Renal pelvis (tissue), 4 donors: ENCODE measurements around the gene RXRA. TPM values are rescaled to one million over a fixed set of nuclear protein-coding genes. Genes with fewer than 3 reads are reported as not detected.

ENCODE experiments used
- DNase-seq: peaks from one replicate; pipeline ENCODE4 v3.0.0-alpha.2; 2013
- polyA plus RNA-seq, 3 donors: library from polyadenylated mRNA; unstranded; fragments of 120-200 nt; gene quantifications; one replicate each; pipeline ENCODE4 v1.2.1, GENCODE V29; 2013; ENCODE audit not compliant: insufficient read length in 3 of 3

The RXRA gene
- polyA plus RNA-seq, 3 donors: 49.9 to 54.8 (median 53.8) TPM

DNA sequence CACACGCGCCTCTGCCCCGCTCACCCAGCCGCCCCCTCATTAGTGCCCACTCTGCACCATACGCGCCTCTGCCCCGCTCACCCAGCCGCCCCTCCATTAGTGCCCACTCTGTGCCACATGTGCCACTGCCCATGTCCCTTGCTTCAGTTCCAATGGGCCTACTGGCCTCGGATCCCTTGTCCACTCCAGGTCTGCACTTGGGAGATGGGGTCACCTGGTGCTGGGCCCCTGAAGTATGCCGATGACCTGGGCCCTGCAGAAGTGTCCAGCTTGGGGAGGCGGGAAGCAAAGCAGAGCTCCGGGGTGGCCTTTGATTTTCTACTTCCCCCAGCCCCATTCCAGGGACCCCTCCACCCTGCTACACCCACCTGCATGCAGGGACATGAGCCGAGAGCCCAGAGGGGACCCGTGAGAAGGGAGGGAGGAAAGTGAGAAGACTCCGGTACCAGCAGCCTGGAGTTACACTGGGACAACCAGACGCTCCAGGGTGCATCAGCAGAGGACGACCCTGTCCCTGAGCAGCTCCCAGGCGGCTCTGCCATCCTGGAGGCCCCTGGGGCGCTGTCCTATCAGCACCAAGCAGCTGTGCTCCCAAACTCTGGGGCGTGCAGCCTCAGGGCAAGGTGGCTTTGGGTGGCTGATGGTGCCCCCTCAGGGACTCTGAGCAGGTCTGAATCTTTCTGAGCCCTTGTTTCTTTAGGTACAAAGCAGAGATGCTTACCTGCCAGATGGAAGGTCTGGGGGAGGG is 140.8 kb downstream of the RXRA start:
- no peak for DNase-seq

DNA sequence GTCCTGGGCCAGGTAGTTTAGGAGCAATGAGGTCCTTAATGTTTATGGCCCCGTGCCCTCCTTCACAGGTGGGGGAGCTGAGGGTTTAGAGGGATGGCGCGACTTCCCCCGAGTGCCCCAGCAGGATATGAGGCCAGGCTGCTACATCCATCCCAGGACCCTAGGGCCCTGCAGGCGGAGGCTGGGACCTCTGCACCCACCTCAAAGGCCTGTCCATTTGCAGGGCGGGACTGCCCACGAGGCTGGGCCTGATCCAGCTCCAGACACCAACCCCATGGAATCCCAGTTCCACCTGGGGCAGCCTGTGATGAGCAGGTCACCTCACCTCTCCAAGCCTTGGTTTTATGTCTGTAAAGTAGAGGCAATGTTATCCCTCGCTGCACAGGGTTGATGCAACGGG is 142.1 kb downstream of the RXRA start:
- no peak for DNase-seq

DNA sequence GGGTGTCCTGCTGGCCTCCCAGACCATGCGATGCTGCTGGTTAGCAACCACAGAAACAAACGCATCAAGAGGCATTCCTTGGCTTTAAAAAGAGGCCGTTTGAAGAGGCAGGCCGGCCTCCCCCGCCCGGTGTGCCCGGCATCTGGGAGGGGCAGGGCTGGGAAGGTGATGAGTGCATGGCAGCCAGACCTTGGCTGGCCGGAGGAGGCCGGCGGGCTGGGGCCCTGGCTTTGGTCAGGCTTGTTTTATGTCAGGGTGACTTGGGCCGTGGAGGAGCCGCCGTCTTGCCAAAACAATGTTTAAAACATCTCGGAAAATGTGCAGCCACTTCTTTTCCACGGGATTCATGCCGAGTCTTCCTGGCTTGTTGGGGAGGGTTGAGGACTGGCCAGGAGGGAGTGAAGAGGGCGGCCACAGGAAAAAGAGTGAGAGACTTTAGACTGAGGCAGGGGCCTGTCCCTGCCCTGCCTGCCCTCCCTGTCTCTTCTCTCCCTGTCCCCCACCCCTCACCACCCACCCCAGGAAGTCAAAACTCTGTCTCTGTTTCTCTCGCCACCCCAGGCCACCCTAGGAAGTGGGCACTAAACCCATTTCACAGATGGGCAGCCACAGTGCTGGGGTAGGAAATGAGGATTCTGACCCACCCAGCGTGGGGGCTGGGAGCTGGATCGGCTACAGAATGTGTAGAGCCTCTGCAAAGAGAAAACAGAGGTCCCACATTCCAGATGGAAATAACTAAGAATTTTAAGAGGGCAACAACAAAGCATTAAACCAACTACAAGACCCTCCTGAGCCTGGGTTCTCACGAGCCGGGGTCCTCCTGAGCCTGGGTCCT is 143.0 kb downstream of the RXRA start:
- DNase-seq: no peak

DNA sequence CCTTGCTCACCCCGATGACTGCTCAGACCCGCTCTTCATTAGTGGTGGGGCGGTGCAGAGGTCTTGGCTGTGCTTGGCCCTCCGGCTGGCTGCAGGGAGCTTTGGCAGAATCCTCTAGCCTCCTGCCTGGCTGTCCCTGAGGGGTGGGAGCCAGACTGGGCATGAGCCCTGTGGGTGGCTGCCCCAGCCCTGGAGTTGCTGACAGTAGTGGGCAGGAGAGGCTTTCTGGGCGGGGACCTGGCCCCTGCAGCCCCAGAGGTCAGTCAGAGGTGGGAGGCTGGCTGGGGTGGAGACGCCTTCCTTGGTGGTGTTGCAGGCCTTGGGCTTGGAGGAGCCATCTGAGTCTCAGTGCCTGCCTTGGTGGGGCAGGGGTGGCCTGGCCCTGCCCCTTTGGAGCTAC is 146.0 kb downstream of the RXRA start:
- no peak for DNase-seq

DNA sequence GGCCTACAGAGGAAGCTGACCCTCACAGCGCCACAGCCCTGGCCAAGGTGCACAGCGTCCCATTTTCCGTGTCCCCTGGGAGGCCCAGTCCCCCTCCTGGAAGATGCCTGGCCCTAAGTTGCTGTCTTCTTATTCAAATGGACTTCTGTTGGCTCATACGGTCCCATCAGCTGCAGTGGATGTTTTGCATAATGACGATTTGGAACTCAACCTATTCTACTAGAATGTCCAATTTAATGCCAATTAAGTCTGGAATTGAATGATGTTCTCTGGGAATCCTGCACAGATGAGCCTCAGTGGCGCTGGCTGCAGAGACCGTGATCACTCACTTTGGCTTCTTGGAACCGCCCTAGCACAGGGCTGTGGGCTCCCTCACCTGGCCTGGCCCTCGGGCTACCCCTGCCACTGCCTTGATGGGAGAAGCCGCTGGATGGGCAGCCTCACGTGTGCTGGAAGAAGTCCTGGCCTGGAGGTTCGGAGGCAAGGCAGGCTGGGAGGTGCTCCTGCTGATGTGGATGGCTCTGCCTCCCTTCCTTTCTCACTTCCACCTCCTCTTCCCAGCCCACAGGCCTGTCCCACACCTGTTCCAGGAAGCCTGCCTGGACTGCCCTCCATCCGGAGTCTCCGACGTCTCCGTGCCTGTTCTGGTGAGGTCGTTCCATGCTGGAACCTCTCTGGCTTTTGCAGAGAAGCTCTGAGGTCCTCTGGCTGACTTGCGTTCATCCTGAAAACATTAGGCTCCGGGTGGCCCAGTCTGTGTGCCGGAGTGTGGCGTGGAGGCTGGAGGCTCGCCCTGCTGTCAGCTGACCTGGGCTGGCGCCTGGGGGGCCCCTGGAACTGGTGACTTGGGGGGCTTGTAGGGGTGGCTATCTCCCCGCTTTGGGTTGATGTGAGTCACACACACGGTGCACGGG is 147.1 kb downstream of the RXRA start:
- DNase-seq: no peak

DNA sequence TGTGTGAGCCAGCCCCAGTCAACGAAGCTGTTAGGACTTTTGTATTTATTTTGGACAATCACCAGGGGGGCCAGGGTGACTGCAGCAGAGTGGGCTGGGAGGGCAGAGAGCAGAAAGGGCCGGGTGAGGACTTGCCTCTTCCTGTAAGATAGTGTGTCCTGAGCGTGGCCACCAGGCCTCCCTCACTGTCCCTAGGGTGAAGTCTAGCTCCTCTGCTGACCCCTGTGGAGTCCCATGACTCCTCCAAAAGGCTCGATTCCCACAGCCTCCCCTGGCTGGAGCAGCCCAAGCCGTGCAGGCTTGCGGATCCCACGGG is 147.8 kb downstream of the RXRA start:
- no peak for DNase-seq

DNA sequence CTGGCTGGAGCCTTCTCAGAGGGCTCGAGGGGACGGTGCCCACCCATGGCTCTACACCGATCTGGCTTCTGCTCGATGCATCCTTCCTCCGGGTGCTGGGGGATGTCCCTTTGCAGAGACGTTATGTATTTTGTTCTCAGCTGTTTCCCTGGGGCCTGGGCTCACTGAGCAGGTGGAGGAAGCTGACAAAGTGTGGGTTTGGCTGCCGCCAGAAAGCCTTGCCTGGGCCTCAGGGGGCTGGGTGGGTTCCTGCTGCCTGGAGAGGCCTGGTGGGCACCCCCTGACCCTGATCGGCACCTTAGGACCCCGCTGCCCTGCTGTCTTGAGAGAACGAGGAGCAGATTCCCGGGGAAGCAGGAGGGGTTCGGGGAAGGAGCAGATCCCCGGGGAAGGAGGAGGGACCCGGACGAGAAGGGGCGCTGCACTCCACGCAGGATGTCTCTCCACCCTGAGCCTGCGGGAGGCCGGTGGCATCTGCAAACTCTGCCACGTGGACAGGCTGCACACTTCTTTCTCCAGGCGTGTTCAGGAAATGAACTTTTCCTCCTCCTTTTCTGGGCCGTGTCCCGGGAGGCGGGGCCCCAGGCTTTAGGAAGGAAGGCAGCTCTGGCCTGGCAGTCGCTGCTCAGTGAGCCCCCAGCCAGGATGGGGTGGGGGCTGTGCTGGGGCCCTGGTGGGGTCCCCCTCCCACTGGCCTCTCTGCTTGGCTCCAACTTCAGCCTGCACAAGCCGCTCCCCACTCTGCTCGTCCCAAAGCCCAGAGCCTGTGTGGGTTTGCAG is 148.9 kb downstream of the RXRA start:
- no peak for DNase-seq

DNA sequence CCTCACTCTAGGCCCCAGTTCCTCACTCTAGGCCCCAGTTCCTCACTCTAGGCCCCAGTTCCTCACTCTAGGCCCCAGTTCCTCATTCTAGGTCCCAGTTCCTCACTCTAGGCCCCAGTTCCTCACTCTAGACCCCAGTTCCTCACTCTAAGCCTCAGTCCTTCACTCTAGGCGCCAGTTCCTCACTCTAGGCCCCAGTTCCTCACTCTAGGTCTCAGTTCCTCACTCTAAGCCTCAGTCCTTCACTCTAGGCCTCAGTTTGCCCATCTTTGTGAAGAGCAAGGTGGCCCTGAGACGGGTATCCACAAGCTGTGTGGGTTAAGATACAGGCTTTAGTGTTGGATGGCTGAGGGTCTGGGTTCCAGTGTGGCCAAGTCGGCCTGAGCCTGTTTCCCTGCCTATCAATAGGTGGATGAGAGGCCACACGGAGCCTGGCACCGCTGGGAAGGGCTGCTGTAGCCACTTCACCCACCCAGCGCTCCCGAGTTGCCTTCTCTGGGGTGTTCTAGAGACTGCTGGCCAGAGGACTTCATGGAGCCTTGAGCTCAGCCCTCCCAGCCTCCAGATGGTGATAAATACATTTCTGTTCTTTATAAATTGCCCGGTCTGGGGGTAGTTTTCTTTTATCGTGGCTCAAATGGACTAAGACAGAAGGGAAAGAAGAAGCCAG is 150.2 kb downstream of the RXRA start:
- no peak for DNase-seq

DNA sequence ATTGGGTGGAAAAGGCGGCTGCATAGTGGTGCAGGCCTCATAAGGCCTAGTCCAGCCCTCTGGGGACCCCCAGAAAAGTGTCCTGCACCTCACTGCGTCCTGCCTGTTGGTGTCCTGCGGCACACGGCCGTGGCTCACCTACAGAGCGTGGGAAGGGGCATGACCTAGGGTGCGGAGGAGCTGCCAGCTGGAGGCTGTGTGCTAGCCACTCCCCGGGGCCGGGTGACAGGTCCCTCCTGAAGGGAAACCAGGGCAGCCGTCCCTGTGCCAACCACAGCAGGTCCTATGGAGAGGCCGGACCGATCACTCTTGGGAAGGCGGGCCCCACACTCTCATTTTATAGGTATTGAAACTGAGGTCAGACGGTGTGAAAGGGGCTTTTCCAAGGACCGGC is 150.7 kb downstream of the RXRA start:
- DNase-seq: no peak

DNA sequence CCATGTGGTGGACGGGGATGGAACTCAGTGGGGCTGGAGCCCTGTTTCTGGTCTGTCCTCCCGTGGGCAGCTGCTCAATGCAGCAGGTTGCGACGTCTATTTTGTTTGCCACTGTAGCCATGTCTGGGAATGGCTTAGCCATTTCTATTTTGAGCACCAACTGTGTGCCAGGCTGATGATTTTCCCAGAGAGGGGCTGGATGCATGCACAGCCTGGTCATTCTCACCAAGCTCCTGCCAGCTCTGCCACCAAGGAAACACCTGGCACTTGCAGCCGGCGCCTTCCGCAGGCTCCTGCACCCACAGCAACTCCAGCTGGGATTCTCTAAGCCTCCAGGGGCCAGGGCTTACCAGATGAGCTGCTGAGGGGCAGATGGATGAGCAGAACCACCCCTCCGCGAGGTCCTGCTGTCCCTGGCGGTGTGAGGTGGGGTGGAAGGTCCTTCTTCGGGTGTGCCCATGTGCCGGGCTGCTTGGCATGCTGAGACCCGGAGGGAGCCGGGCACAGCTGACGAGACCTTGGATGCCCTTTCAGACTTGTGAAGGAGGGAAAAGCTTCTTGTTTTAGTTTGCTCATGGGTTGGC is 151.2 kb downstream of the RXRA start:
- DNase-seq: no peak

DNA sequence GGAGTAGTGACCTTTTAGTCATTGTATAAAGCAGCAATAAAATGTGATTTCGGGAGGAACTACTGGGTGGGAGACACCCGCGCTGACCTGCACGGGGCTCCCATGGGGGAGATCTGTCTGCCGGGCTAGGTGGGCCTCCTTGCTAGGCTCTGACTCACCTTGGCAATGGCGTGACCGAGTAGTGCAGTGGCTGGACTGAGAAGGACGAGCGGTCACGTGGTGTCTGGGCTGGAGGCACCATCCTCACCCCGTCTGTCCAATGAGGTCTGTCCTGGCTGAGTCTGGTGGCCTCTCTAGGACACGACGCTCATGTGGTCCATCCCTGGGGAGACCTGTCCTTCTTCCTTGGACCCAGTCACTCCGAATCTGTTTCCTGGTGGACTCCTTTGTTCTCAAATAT is 151.7 kb downstream of the RXRA start:
- no peak for DNase-seq

DNA sequence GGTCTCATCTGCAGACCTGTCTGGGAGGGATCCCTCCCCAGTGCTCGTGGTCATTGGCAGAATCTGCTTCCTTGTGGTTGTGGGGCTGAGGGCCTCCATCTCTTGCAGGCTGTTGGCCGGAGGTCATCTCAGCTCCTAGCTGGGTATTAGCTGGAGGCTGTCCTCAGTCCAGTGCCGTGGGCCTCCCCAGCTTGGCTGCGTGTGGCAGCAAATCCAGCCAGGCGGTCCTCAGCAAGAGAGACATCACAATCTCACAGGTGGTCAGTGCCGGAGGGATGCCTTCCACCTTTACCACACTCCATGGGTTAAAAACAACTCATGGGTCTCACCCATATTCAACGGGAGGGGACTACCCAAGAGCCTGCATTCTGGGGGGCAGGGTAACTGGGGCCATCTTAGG is 155.5 kb downstream of the RXRA start:
- no peak for DNase-seq

DNA sequence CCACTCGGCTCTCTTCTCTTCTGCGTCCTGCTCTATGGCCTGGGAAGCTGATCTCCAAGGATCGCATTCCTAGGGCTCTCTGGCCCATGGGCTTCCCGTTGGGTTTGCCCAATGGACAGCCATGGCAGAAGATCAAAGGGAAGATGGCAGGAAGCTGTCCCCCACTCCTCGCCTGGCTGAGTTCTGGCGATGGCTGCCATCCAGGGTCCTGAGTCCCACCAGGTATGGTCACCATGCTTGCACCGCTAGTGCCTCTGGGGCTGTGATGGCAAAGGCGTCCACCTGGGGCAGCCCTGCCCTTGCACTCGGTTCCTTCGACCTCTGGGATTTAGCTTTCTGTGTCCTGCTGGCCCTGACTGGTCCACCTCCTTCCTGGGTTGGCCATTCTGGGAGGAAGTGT is 156.0 kb downstream of the RXRA start:
- no peak for DNase-seq

DNA sequence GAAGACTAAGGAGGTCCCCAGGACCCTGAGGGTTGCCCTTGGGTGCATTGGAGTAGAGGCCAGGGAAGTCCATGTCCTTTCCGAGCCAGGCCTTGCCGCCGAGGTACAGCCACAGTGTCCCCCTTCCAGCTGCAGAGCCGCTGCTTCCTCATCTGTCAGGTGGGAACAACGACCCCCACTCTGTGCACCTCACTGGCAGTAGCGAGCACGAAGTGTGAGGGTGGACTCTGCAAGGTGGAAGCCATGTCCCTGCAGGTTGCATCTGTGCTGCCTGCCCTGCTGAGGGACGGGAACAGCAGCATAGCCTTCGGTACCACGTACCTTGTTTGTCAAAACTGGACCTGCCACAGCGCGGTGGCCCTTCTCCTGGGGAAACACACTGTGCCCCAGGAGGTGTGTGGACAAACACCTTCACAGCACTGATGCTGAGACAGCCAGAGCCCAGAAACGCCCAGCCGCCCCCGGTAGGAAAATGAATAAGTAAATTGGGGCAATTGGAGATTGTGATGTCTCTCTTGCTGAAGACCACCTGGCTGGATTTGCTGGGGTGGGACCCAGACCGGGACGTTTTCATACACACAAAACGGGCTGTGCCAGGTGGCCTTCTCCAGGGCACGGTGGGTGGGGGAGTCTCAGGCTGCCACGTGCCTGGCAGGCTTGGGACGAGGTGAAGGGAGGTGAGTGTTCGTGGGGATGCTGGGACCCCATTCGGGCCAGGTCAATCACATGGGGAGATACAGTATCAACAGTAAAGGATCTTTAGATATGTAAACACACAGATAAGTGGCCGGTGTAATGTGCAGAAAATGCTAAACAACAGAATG is 157.3 kb downstream of the RXRA start:
- no peak for DNase-seq

DNA sequence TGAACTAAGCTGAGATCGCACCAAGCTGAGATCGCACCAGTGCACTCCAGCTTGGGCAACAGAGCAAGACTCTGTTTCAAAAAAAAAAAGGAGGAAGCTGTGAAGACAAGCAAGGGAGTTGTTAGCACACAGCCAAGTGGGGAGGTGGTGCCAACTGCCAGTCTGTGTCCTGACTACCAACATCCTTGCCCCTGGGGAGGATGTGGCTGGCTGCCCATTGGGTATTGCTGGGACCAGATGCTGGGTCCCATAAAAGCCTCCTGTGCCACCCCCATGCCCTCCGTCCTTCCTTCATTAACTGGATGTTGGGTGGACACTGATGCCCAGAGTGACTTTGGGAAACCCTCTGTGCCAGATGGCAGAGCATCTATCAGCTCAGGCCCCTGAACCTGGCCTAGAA is 158.2 kb downstream of the RXRA start:
- no peak for DNase-seq

DNA sequence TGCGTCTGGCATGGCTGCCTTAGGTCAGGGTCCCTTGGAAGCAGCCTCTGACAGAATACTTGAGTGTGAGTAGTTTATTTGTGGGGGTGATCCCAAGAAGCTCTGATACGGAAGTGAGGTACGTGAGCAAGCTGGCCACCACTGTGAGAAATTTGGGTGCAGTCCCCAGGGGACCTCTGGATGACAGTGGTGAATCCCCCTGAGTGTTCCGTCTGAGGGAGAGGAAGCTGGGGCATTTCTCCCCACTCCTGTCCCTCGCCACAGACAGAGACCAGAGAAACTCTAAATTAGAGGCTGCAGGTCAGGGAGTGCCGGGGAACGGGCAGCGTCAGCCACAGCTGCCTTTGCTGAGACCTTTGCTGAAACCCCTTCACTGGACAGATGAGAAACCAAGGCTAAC is 159.4 kb downstream of the RXRA start:
- DNase-seq: no peak

DNA sequence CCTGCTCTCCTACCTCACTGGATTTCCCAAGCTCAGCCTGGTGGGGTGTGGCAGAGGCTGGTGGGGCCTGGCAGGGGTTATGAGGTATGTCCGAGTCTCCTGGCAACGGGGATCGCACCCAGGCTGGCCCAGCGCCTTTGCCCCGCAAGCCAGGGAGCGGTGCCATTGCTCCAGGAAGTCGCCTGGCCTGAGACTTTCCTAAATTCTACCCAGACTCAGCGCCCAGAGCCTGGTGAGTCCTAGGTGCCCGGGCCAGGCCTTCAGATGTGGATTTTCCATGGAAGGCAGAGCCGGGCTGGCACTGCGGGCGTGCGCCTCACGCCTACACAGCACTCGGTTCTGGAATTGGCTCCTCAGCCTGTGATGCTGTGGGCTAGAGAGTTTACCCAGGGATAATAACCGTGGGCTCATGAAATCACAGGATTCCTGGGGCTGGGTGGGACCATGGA is 159.9 kb downstream of the RXRA start:
- no peak for DNase-seq

DNA sequence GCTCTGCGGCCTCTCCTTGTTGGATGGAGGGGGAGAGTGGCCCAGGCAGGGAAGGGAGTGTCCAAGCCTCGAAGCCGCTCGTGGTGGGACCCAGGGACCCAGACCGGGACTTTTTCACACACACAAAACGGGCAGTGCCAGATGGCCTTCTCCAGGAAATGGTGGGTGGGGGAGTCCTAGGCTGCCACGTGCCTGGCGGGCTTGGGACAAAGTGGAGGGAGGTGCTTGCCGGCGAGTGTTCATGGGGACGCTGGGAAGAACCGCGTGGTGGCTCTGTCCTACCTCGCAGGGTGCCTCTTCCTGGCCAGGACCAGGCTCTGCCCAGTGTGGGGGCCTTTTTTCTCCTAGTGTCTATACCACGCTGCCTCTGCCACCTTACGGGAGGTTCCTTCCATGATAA is 160.3 kb downstream of the RXRA start:
- no peak for DNase-seq
